GM12878 (cell line): ENCODE results near the gene CD1D. TPM values are rescaled to one million over a fixed set of nuclear protein-coding genes. Genes with fewer than 3 reads are reported as not detected.

Experiments
- ATAC-seq: fragments of 200-7000 bp; cut with Tn5 transposase; 3 replicates; pipeline ENCODE4 v1.9.1; 2020; ENCODE audit warnings: mild to moderate bottlenecking, moderate library complexity
- BruUV-seq: library from RNA; stranded (reverse); fragments of 400-500 nt; replicated peaks from 2 replicates; lab custom pipeline; 2021; lab: Mats Ljungman, UMichigan
- CTCF ChIA-PET: fragments of 300-600 bp; sonication (Branson Sonifier 250); formaldehyde crosslinking; extraction: SDS; loops from one replicate; lab custom pipeline; 2021; ENCODE audit warnings: inconsistent platforms; lab: Yijun Ruan, JAX
- POLR2A ChIA-PET: fragments of 350-600 bp; formaldehyde crosslinking; extraction: SDS; loops from one replicate; lab custom pipeline; 2021; ENCODE audit warnings: inconsistent platforms; lab: Charles Lee
- RAD21 ChIA-PET: fragments of 300-600 bp; sonication (Branson Sonifier 250); formaldehyde crosslinking; loops from one replicate; lab custom pipeline; 2023; ENCODE audit warnings: antibody characterized with exemption; ENCODE audit not compliant: unreplicated experiment; lab: Charles Lee
- SMC1A ChIA-PET: fragments of 300-600 bp; sonication (Branson Sonifier 250); formaldehyde crosslinking; loops from one replicate; lab custom pipeline; 2023; ENCODE audit not compliant: unreplicated experiment, uncharacterized antibody; lab: Charles Lee
- DNase-seq: peaks from one replicate; pipeline ENCODE4 v3.0.0-alpha.2; 2011; ENCODE audit warnings: low read depth, low spot score
- FAIRE-seq: peaks from 3 replicates; lab custom pipeline; 2011; peaks lifted over from hg19 to GRCh38; lab: Jason Lieb, UNC
- H2AFZ ChIP-seq: 2 replicates; pipeline ENCODE4 v1.6.0; 2011; ENCODE audit warnings: low read depth, low read length, control low read depth; ENCODE audit not compliant: control insufficient read depth
- H3K27ac ChIP-seq: 2 replicates; pipeline ENCODE4 v1.5.1; 2011; ENCODE audit warnings: control low read depth; ENCODE audit not compliant: control insufficient read depth, insufficient read depth
- H3K27me3 ChIP-seq, 2 experiments: replicated peaks in 1 of 2; 2 replicates each; pipeline versions ENCODE4 v1.6.0 to v1.6.1; 2011; ENCODE audit warnings: low read length in 1 of 2; ENCODE audit not compliant: control insufficient read depth in 2 of 2, insufficient read depth in 2 of 2
- H3K36me3 ChIP-seq, 2 experiments: 2 replicates each; pipeline ENCODE4 v1.5.1; 2011; ENCODE audit warnings: low read length in 1 of 2; ENCODE audit not compliant: control insufficient read depth in 2 of 2, insufficient read depth in 2 of 2
- H3K4me1 ChIP-seq: 2 replicates; pipeline ENCODE4 v1.6.1; 2011; ENCODE audit warnings: mild to moderate bottlenecking, low read length, moderate library complexity, mixed read lengths; ENCODE audit not compliant: control insufficient read depth, insufficient read depth
- H3K4me2 ChIP-seq: 2 replicates; pipeline ENCODE4 v1.6.0; 2011; ENCODE audit warnings: control low read depth; ENCODE audit not compliant: control insufficient read depth, insufficient read depth
- H3K4me3 ChIP-seq: fragments of 200-600 bp; sonication (generic); 2 replicates; pipeline ENCODE4 v1.5.1; 2016
- H3K79me2 ChIP-seq: 2 replicates; pipeline ENCODE4 v1.6.0; 2011; ENCODE audit warnings: low read length; ENCODE audit not compliant: control insufficient read depth, insufficient read depth
- H3K9ac ChIP-seq: 2 replicates; pipeline ENCODE4 v1.8.0; 2011; ENCODE audit warnings: low read length, control low read depth, mixed read lengths; ENCODE audit not compliant: control insufficient read depth, insufficient read depth
- H3K9me3 ChIP-seq: replicated peaks from 3 replicates; pipeline ENCODE4 v1.5.1; 2011; ENCODE audit warnings: mild to moderate bottlenecking, low read length; ENCODE audit not compliant: control insufficient read depth, insufficient read depth
- H4K20me1 ChIP-seq: 2 replicates; pipeline ENCODE4 v1.6.0; 2011; ENCODE audit not compliant: control insufficient read depth, insufficient read depth
- ATF7 ChIP-seq: fragments of 450-650 bp; IDR thresholded peaks from 2 replicates; pipeline ENCODE4 v1.6.1; 2016; ENCODE audit warnings: low read depth, mild to moderate bottlenecking
- ELK1 ChIP-seq: IDR thresholded peaks from 2 replicates; pipeline ENCODE4 v1.6.1; 2012; ENCODE audit warnings: low read depth, low read length, improper control_type of control experiment
- ESRRA ChIP-seq: IDR thresholded peaks from 2 replicates; pipeline ENCODE4 v1.6.1; 2012; ENCODE audit warnings: mild to moderate bottlenecking, low read length, improper control_type of control experiment
- ETV6 ChIP-seq, 2 experiments: fragments of 450-650 bp in 1 of 2; IDR thresholded peaks in 1 of 2; conservative IDR thresholded peaks in 1 of 2; 2 replicates each; pipeline ENCODE4 v1.6.1; 2014; ENCODE audit warnings: antibody characterized with exemption in 1 of 2, borderline replicate concordance in 1 of 2, low read depth in 1 of 2, mild to moderate bottlenecking in 1 of 2, moderate library complexity in 1 of 2
- KDM1A ChIP-seq: fragments of 200-600 bp; sonication (generic); IDR thresholded peaks from 2 replicates; pipeline ENCODE4 v1.6.1; 2016; ENCODE audit warnings: borderline replicate concordance
- MLLT1 ChIP-seq: fragments of 450-650 bp; IDR thresholded peaks from 2 replicates; pipeline ENCODE4 v1.6.1; 2016; ENCODE audit warnings: mild to moderate bottlenecking
- NFXL1 ChIP-seq: fragments of 450-650 bp; IDR thresholded peaks from 2 replicates; pipeline ENCODE4 v1.6.1; 2017; ENCODE audit warnings: antibody characterized with exemption, mild to moderate bottlenecking, borderline replicate concordance
- POLR2AphosphoS5 ChIP-seq: IDR thresholded peaks from 2 replicates; pipeline ENCODE4 v1.6.1; 2011; ENCODE audit warnings: mild to moderate bottlenecking, low read length, inconsistent platforms
- POU2F2 ChIP-seq: IDR thresholded peaks from 3 replicates; pipeline ENCODE4 v1.6.1; 2011; ENCODE audit warnings: low read depth, mild to moderate bottlenecking, low read length, borderline replicate concordance
- RAD51 ChIP-seq: fragments of 450-650 bp; IDR thresholded peaks from 2 replicates; pipeline ENCODE4 v1.6.1; 2016; ENCODE audit warnings: moderate library complexity, mild to moderate bottlenecking, inconsistent platforms
- STAT3 ChIP-seq: IDR thresholded peaks from 2 replicates; pipeline ENCODE4 v1.6.1; 2011; ENCODE audit warnings: low read depth, low read length, improper control_type of control experiment
- WRNIP1 ChIP-seq: IDR thresholded peaks from 2 replicates; pipeline ENCODE4 v1.6.1; 2011; ENCODE audit warnings: low read depth, low read length, improper control_type of control experiment, borderline replicate concordance
- ZBED1 ChIP-seq: IDR thresholded peaks from 2 replicates; pipeline ENCODE4 v1.6.1; 2016; ENCODE audit warnings: borderline replicate concordance
- ZNF274 ChIP-seq: IDR thresholded peaks from one replicate; pipeline ENCODE4 v1.8.0; 2011; ENCODE audit not compliant: insufficient read length, insufficient read depth
- ZNF384 ChIP-seq: IDR thresholded peaks from 2 replicates; pipeline ENCODE4 v1.6.1; 2012; ENCODE audit warnings: low read depth, mild to moderate bottlenecking, low read length, improper control_type of control experiment, borderline replicate concordance
- ZNF592 ChIP-seq: fragments of 450-650 bp; IDR thresholded peaks from 2 replicates; pipeline ENCODE4 v1.6.1; 2017; ENCODE audit warnings: mild to moderate bottlenecking, moderate library complexity
- WGBS: methylation state at CpG from one replicate; pipeline ENCODE4 v1.1.6; 2016; ENCODE audit warnings: low lambda C conversion rate; ENCODE audit not compliant: insufficient replicate concordance, insufficient coverage; ENCODE audit errors: missing lambda C conversion rate; 5-methylcytosine and 5-hydroxymethylcytosine counted together
- in situ Hi-C: fragments of 300-500 bp; cut with MboI; formaldehyde crosslinking; loops from 9 replicates; pipeline ENCODE4 v1.14.3; 2018; ENCODE audit warnings: mixed read lengths
- intact Hi-C: fragments of 100-400 bp; cut with micrococcal nuclease; formaldehyde crosslinking; loops from one replicate; pipeline ENCODE4 v1.14.2; 2022; ENCODE audit not compliant: unreplicated experiment
- polyA plus RNA-seq, 11 experiments: library from polyadenylated mRNA; depleted of rRNA in 4 of 11; unstranded in 6 of 11; stranded (reverse) in 5 of 11; fragments of >200 nt; fragmentation: Nextera tagmentation in 4 of 11; fragmentation: Illumina TruSeq in 1 of 11; extraction: Ambion mirVana in 4 of 11; extraction: Trizol in 1 of 11; gene quantifications; 1 replicate in 1 of 11; 2 replicates in 10 of 11; pipeline versions ENCODE4 v1.2.1 to v1.2.3, GENCODE V29; 2011 to 2016; ENCODE audit warnings: inconsistent platforms in 2 of 11, missing spikeins in 2 of 11, low read depth in 1 of 11
- total RNA-seq, 4 experiments: library from RNA; depleted of rRNA in 3 of 4; stranded (reverse); fragments of >200 nt in 3 of 4; fragmentation: Illumina TruSeq in 1 of 4; extraction: Trizol in 1 of 4; gene quantifications; 2 replicates each; pipeline versions ENCODE4 v1.2.1 to v1.2.3, GENCODE V29; 2013 to 2021

Gene CD1D
- total and polyA plus RNA-seq, 10 of the 15 experiments (the other 5 are each of a cell fraction or from before 2014, with no cell fraction given), result 0.21 to 1.4 (median 0.73) TPM; not detected in 2

GRCh38 chr1:158185770-158186169, 5.1 kb downstream of the CD1D start:
- SMC1A ChIA-PET, result interaction anchor here (1.4 kb wide), 1 partner anchor 18 kb away, joined by 3 read pairs; no protein-coding TSS in a partner anchor
- CTCF ChIA-PET, result interaction anchor here (2.4 to 3.5 kb wide), 2 partner anchors 18 to 62 kb away, joined by 5 to 15 read pairs; no protein-coding TSS in a partner anchor
- no peaks in the 10 kb centered on the region; the same call in 2 of the 3 replicates for H3K9me3 ChIP-seq
- no peaks in the 10 kb centered on the region for H3K36me3 ChIP-seq
- no peak overlapping the region for H3K4me2 ChIP-seq
- 25% methylated on average over 3 of the region's 3 CpGs for whole genome bisulfite sequencing
- no TSS peak for BruUV-seq
- intact Hi-C loops (no loop called here), in situ Hi-C loops (no loop called here)
- no peak for FAIRE-seq
- DNase-seq, result no peak
- H3K79me2 ChIP-seq, result no peaks in the 10 kb centered on the region
- H3K9ac ChIP-seq, result no peak overlapping the region
- no peaks in the 10 kb centered on the region for H4K20me1 ChIP-seq
- POLR2A ChIA-PET, result no interaction called here
- peaks cover 11 to 28% of the 10 kb centered on the region in 2 experiments for H3K27me3 ChIP-seq
- RAD21 ChIA-PET, result interaction anchor here (1.6 kb wide), 1 partner anchor 18 kb away, joined by 4 read pairs; no protein-coding TSS in a partner anchor
- H3K4me3 ChIP-seq, result no peak overlapping the region
- ATAC-seq, result no peak
- no peak overlapping the region for H2AFZ ChIP-seq
- TF ChIP-seq ZBED1, result no peak
- TF ChIP-seq ZNF384, result no peak
- no peak for TF ChIP-seq ZNF592
- TF ChIP-seq WRNIP1, result no peak
- no peak for TF ChIP-seq POU2F2
- TF ChIP-seq ETV6 (conservative IDR thresholded peaks at IDR 0.05 in 1 of 2, IDR thresholded peaks at IDR 0.05 in 1 of 2; ENCODE audit: borderline replicate concordance in 1 of 2, low read depth in 1 of 2), result no peak
- no peak for TF ChIP-seq MLLT1
- TF ChIP-seq ELK1, result no peak
- no peak for TF ChIP-seq ATF7
- no peak for TF ChIP-seq RAD51
- no peak for TF ChIP-seq ZNF274
- no peak for TF ChIP-seq NFXL1
- no peak for TF ChIP-seq ESRRA
- TF ChIP-seq KDM1A, result no peak
- no peak for TF ChIP-seq STAT3
- no peak for TF ChIP-seq POLR2AphosphoS5
- no peak overlapping the region for H3K27ac ChIP-seq
- peaks cover 10% of the 10 kb centered on the region for H3K4me1 ChIP-seq
